MM.1S (cell line): Measurements from ENCODE around the gene AGTR1.

ENCODE experiments used
- DNase-seq: peaks from one replicate; pipeline ENCODE4 v3.0.0-alpha.2; 2015
- H2AFZ ChIP-seq: fragments of 300-600 bp; sonication (generic); 2 replicates; pipeline ENCODE4 v1.6.0; 2016; ENCODE audit warnings: antibody characterized with exemption, low read length
- H3F3A ChIP-seq: fragments of 300-600 bp; sonication (generic); 2 replicates; pipeline ENCODE4 v1.6.1; 2016; ENCODE audit warnings: mild to moderate bottlenecking, antibody characterized with exemption, low read length, moderate library complexity, mixed read lengths; ENCODE audit not compliant: insufficient read depth
- H3K27ac ChIP-seq: fragments of 300-600 bp; sonication (generic); 2 replicates; pipeline ENCODE4 v1.5.1; 2016; ENCODE audit warnings: mild to moderate bottlenecking, low read length
- H3K27me3 ChIP-seq: fragments of 300-600 bp; sonication (generic); replicated peaks from 2 replicates; pipeline ENCODE4 v1.6.0; 2016; ENCODE audit warnings: low read length; ENCODE audit not compliant: insufficient read depth
- H3K36me3 ChIP-seq: fragments of 300-600 bp; sonication (generic); replicated peaks from 2 replicates; pipeline ENCODE4 v1.6.1; 2016; ENCODE audit warnings: mild to moderate bottlenecking, low read length, mixed read lengths; ENCODE audit not compliant: insufficient read depth
- H3K4me1 ChIP-seq: fragments of 300-600 bp; sonication (generic); 2 replicates; pipeline ENCODE4 v1.6.1; 2016; ENCODE audit warnings: low read length, mixed read lengths
- H3K4me2 ChIP-seq: fragments of 300-600 bp; sonication (generic); 2 replicates; pipeline ENCODE4 v1.6.0; 2016; ENCODE audit warnings: low read depth, low read length
- H3K4me3 ChIP-seq: fragments of 300-600 bp; sonication (generic); 2 replicates; pipeline ENCODE4 v1.5.1; 2016; ENCODE audit warnings: low read length, mixed read lengths
- H3K79me2 ChIP-seq: fragments of 300-600 bp; sonication (generic); 2 replicates; pipeline ENCODE4 v1.6.1; 2016; ENCODE audit warnings: mixed run types, low read length, mixed read lengths
- H3K9ac ChIP-seq: fragments of 300-600 bp; sonication (generic); 2 replicates; pipeline ENCODE4 v1.6.1; 2016; ENCODE audit warnings: low read length, mixed read lengths
- H3K9me2 ChIP-seq: fragments of 300-600 bp; sonication (generic); replicated peaks from 2 replicates; pipeline ENCODE4 v1.6.1; 2016; ENCODE audit warnings: mild to moderate bottlenecking, low read length, mixed read lengths; ENCODE audit not compliant: insufficient read depth
- H3K9me3 ChIP-seq: fragments of 300-600 bp; sonication (generic); replicated peaks from 2 replicates; pipeline ENCODE4 v1.6.1; 2016; ENCODE audit warnings: mild to moderate bottlenecking, low read length, mixed read lengths; ENCODE audit not compliant: insufficient read depth
- H4K20me1 ChIP-seq: fragments of 300-600 bp; sonication (generic); 2 replicates; pipeline ENCODE4 v1.6.1; 2016; ENCODE audit warnings: mild to moderate bottlenecking, low read length, moderate library complexity, mixed read lengths; ENCODE audit not compliant: insufficient read depth
- CTCF ChIP-seq: fragments of 300-600 bp; sonication (generic); IDR thresholded peaks from 2 replicates; pipeline ENCODE4 v1.5.1; 2016; ENCODE audit warnings: antibody characterized with exemption, low read length, mixed read lengths
- EZH2 ChIP-seq: fragments of 300-600 bp; sonication (generic); optimal IDR thresholded peaks from 2 replicates; pipeline ENCODE3; 2017; ENCODE audit warnings: low read depth, mild to moderate bottlenecking, antibody characterized with exemption, low read length, mixed read lengths
- EZH2phosphoT487 ChIP-seq: fragments of 300-600 bp; sonication (generic); IDR thresholded peaks from 2 replicates; pipeline ENCODE4 v1.6.1; 2018; ENCODE audit warnings: antibody characterized with exemption, low read length

The AGTR1 gene

DNA sequence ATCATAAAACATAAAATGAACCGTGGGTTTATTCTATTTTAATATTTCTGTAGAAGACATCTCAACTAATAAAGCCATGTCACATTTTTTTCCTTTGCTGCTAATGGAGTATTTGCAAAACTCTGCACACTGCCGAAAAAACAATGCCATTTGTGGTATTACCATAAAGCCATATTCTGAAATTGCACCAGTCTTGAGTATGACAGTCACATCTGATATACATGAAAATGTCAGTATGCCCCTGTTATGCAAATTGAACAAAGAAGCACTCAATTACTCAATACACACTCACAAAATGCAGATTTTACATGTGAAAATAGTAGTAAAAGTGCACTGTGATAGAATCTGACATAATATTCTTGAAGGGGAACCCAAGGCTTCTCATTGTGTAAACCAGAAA is 74.7 kb downstream of the AGTR1 start:
- Histone ChIP-seq H3K79me2 (no peaks in the 10 kb centered on the region), H4K20me1 (no peaks in the 10 kb centered on the region), H3K36me3 (no peaks in the 10 kb centered on the region), H3K4me2 (no peak overlapping the region), H3K9me3 (no peaks in the 10 kb centered on the region), H3K4me1 (no peaks in the 10 kb centered on the region), H3K9ac (no peak overlapping the region), H3K9me2 (no peaks in the 10 kb centered on the region), H3F3A (no peaks in the 10 kb centered on the region), H3K4me3 (no peak overlapping the region), H3K27me3 (no peaks in the 10 kb centered on the region), H3K27ac (no peak overlapping the region), H2AFZ (no peak overlapping the region)
- no peak for DNase-seq
- TF ChIP-seq EZH2phosphoT487 = no peak
- TF ChIP-seq EZH2 = no peak
- TF ChIP-seq CTCF = no peak

GRCh38 chr3:148772835-148773234 is 75.1 kb downstream of the AGTR1 start:
- Histone ChIP-seq H3K27ac (no peak overlapping the region), H2AFZ (no peak overlapping the region), H4K20me1 (no peaks in the 10 kb centered on the region), H3K4me3 (no peak overlapping the region), H3K9ac (no peak overlapping the region), H3K27me3 (no peaks in the 10 kb centered on the region), H3F3A (no peaks in the 10 kb centered on the region), H3K9me2 (no peaks in the 10 kb centered on the region), H3K79me2 (no peaks in the 10 kb centered on the region), H3K4me2 (no peak overlapping the region), H3K36me3 (no peaks in the 10 kb centered on the region), H3K4me1 (no peaks in the 10 kb centered on the region), H3K9me3 (no peaks in the 10 kb centered on the region)
- TF ChIP-seq EZH2phosphoT487 = no peak
- no peak for TF ChIP-seq CTCF
- TF ChIP-seq EZH2 = no peak
- DNase-seq = no peak

- no peak for DNase-seq
- Histone ChIP-seq H4K20me1 (no peaks in the 10 kb centered on the region), H3K36me3 (no peaks in the 10 kb centered on the region), H3K9ac (no peak overlapping the region), H3K4me1 (no peaks in the 10 kb centered on the region), H3K9me2 (no peaks in the 10 kb centered on the region), H3K27ac (no peak overlapping the region), H3K79me2 (no peaks in the 10 kb centered on the region), H3K4me3 (no peak overlapping the region), H3K9me3 (no peaks in the 10 kb centered on the region), H3F3A (no peaks in the 10 kb centered on the region), H3K4me2 (no peak overlapping the region), H2AFZ (no peak overlapping the region), H3K27me3 (no peaks in the 10 kb centered on the region)
- TF ChIP-seq EZH2 (no peak), CTCF (no peak), EZH2phosphoT487 (no peak)
Measured at GRCh38 chr3:148773805-148774204, 76.1 kb downstream of the AGTR1 start.
